PC-9 (cell line): ENCODE data around the gene MAST2. TPM values are rescaled to one million over a fixed set of nuclear protein-coding genes. Genes with fewer than 3 reads are reported as not detected.
"Not testable (repeated sequence)": the region's sequence is repeated elsewhere in the genome, so short reads cannot be mapped to it uniquely, and the experiment has no call there.

ENCODE experiments used
- BruUV-seq: library from RNA; stranded (reverse); fragments of 400-500 nt; replicated peaks from 2 replicates; lab custom pipeline; 2021; lab: Mats Ljungman, UMichigan
- CTCF ChIA-PET: fragments of 300-600 bp; sonication (Branson Sonifier 250); formaldehyde crosslinking; loops from one replicate; lab custom pipeline; 2022; ENCODE audit warnings: antibody characterized with exemption; lab: Charles Lee
- POLR2A ChIA-PET: fragments of 300-600 bp; sonication (Branson Sonifier 250); formaldehyde crosslinking; loops from one replicate; lab custom pipeline; 2022; ENCODE audit warnings: antibody characterized with exemption; ENCODE audit not compliant: unreplicated experiment; lab: Charles Lee
- DNase-seq, 2 experiments: peaks; one replicate each; pipeline versions ENCODE4 v3.0.0 to v3.0.0-alpha.2; 2015 to 2022; ENCODE audit warnings: mixed read lengths in 1 of 2
- H2AFZ ChIP-seq: fragments of 200-600 bp; sonication (generic); 2 replicates; pipeline ENCODE4 v1.8.1; 2017; ENCODE audit warnings: antibody characterized with exemption
- H3F3A ChIP-seq: fragments of 200-600 bp; sonication (generic); 2 replicates; pipeline ENCODE4 v1.8.1; 2017; ENCODE audit warnings: antibody characterized with exemption, mild to moderate bottlenecking, low read depth; ENCODE audit not compliant: insufficient read depth
- H3K27ac ChIP-seq: fragments of 200-600 bp; sonication (generic); 2 replicates; pipeline ENCODE4 v1.6.1; 2016; ENCODE audit warnings: mixed run types
- H3K27me3 ChIP-seq: fragments of 200-600 bp; sonication (generic); 2 replicates; pipeline ENCODE4 v1.6.1; 2016; ENCODE audit warnings: low read depth, mixed run types; ENCODE audit not compliant: insufficient read depth
- H3K36me3 ChIP-seq: fragments of 200-600 bp; sonication (generic); 2 replicates; pipeline ENCODE4 v1.6.1; 2016; ENCODE audit warnings: low read depth, mixed run types
- H3K4me1 ChIP-seq: fragments of 200-600 bp; sonication (generic); replicated peaks from 2 replicates; pipeline ENCODE4 v1.6.1; 2016; ENCODE audit warnings: mixed run types; ENCODE audit not compliant: insufficient read depth
- H3K4me2 ChIP-seq: fragments of 200-600 bp; sonication (generic); 2 replicates; pipeline ENCODE4 v1.6.1; 2017; ENCODE audit warnings: mixed run types
- H3K4me3 ChIP-seq: fragments of 200-600 bp; sonication (generic); 2 replicates; pipeline ENCODE4 v1.6.1; 2016; ENCODE audit warnings: mixed run types
- H3K79me2 ChIP-seq: fragments of 200-600 bp; sonication (generic); 2 replicates; pipeline ENCODE4 v1.6.1; 2017; ENCODE audit warnings: low read depth, mixed run types
- H3K9me2 ChIP-seq: fragments of 200-600 bp; sonication (generic); 2 replicates; pipeline ENCODE4 v1.8.1; 2017; ENCODE audit warnings: mild to moderate bottlenecking; ENCODE audit not compliant: insufficient read depth
- H3K9me3 ChIP-seq: fragments of 200-600 bp; sonication (generic); 2 replicates; pipeline ENCODE4 v1.8.1; 2016; ENCODE audit warnings: low read depth; ENCODE audit not compliant: insufficient read depth
- H4K20me1 ChIP-seq: fragments of 200-600 bp; sonication (generic); 2 replicates; pipeline ENCODE4 v1.8.1; 2017; ENCODE audit not compliant: insufficient read depth
- CTCF ChIP-seq: fragments of 200-600 bp; sonication (generic); conservative IDR thresholded peaks from 2 replicates; pipeline ENCODE4 v1.6.1; 2017; ENCODE audit warnings: mixed run types, antibody characterized with exemption, mild to moderate bottlenecking, moderate library complexity
- EZH2 ChIP-seq: fragments of 200-600 bp; sonication (generic); IDR thresholded peaks from 2 replicates; pipeline ENCODE4 v1.8.0; 2017; ENCODE audit warnings: antibody characterized with exemption, low read depth
- intact Hi-C: fragments of 100-400 bp; cut with micrococcal nuclease; formaldehyde crosslinking; loops from one replicate; pipeline ENCODE4 v1.10.0; 2022; ENCODE audit not compliant: unreplicated experiment
- total RNA-seq: library from RNA; stranded (reverse); gene quantifications from 2 replicates; pipeline ENCODE4 v1.2.3, GENCODE V29; 2021

The MAST2 gene
- total RNA-seq, 1 experiment from 2014 or later = 58.8 TPM

DNA sequence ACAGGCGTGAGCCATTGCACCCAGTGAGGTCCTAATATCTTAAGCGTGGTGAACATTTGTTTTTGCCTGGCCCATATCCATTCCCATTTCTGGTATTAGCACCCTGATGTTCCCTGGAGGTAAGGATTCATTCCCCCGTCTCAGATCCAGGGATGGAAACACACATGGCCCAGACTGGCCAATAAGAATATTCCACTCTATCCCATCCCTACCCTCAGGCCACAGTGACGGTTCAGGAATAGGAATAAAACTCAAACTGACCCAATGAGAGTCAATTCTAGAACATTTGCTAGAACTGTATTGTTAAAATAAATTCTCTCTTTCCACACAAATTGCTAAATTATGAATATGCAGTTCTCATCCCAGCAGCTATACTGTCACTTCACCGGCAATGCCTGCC is 252.9 kb downstream of the MAST2 start:
- no peaks in the 10 kb centered on the region for H4K20me1 ChIP-seq
- no peaks in the 10 kb centered on the region for H3K9me3 ChIP-seq
- H3K27ac ChIP-seq = no peak overlapping the region
- H3K4me2 ChIP-seq = no peak overlapping the region
- H3K4me1 ChIP-seq = 0 out of 2 replicates have a peak, but pooled peaks cover 5% of the 10 kb centered on the region
- H3K79me2 ChIP-seq = no peaks in the 10 kb centered on the region
- intact Hi-C loops = no loop called here
- ChIA-PET CTCF (no interaction called here), POLR2A (interaction anchor here (0.7 kb wide), 1 partner anchor 473 kb away, joined by 4 read pairs; no protein-coding TSS in a partner anchor)
- BruUV-seq = no TSS peak
- H3K4me3 ChIP-seq = no peak overlapping the region
- no peak for DNase-seq
- no peaks in the 10 kb centered on the region for H3K27me3 ChIP-seq
- H3F3A ChIP-seq = peaks cover 13% of the 10 kb centered on the region; the same call in 1 of the 2 replicates
- no peaks in the 10 kb centered on the region for H3K9me2 ChIP-seq
- no peak overlapping the region for H2AFZ ChIP-seq
- TF ChIP-seq CTCF = no peak
- TF ChIP-seq EZH2 = no peak
- H3K36me3 ChIP-seq = peaks cover 50% of the 10 kb centered on the region

GRCh38 chr1:46057215-46057614 is 253.8 kb downstream of the MAST2 start:
- H3K27ac ChIP-seq, H3K4me2 ChIP-seq, CTCF ChIA-PET, H3K27me3 ChIP-seq, H2AFZ ChIP-seq, H3K4me1 ChIP-seq, H3K79me2 ChIP-seq, intact Hi-C loops, H4K20me1 ChIP-seq, H3K9me3 ChIP-seq, POLR2A ChIA-PET, H3K9me2 ChIP-seq, BruUV-seq, DNase-seq, H3K4me3 ChIP-seq: not testable (repeated sequence)
- Histone ChIP-seq H3K36me3 (peaks cover 56% of the 10 kb centered on the region), H3F3A (peaks cover 13% of the 10 kb centered on the region; the same call in 1 of the 2 replicates)

DNA sequence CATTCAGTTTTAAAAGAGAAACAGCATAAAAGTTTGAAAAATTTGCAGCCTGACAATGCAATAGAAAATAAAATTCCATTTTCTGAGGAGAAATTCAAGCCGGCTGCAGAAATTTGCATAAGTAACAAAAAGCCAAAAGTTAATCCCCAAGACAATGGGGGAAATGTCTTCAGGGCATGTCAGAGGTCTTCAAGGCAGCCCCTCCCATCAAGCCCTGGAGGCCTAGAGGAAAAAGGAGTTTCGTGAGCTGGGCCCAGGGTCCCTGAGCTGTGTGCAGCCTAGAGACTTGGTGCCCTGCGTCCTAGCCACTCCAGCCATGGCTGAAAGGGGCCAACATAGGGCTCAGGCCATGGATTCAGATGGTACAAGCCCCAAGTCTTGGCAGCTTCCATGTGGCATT is 254.4 kb downstream of the MAST2 start:
- DNase-seq = no peak
- no TSS peak for BruUV-seq

More for the DNA sequence above, 254.4 kb downstream of the MAST2 start:
- peaks cover 13% of the 10 kb centered on the region; the same call in 1 of the 2 replicates for H3F3A ChIP-seq
- intact Hi-C loops = no loop called here
- no peak overlapping the region for H3K4me3 ChIP-seq
- H3K79me2 ChIP-seq = no peaks in the 10 kb centered on the region
- H3K9me3 ChIP-seq = no peaks in the 10 kb centered on the region
- TF ChIP-seq EZH2 = no peak
- no peak for TF ChIP-seq CTCF
- 0 out of 2 replicates have a peak, but pooled peaks cover 5% of the 10 kb centered on the region for H3K4me1 ChIP-seq
- no peaks in the 10 kb centered on the region for H4K20me1 ChIP-seq
- no peak overlapping the region for H2AFZ ChIP-seq
- H3K27ac ChIP-seq = no peak overlapping the region
- H3K36me3 ChIP-seq = peaks cover 56% of the 10 kb centered on the region
- CTCF ChIA-PET = no interaction called here
- POLR2A ChIA-PET = no interaction called here
- H3K27me3 ChIP-seq = no peaks in the 10 kb centered on the region
- H3K4me2 ChIP-seq = no peak overlapping the region
- H3K9me2 ChIP-seq = no peaks in the 10 kb centered on the region
